Measurements from ENCODE around the gene CPT1A.

DNA sequence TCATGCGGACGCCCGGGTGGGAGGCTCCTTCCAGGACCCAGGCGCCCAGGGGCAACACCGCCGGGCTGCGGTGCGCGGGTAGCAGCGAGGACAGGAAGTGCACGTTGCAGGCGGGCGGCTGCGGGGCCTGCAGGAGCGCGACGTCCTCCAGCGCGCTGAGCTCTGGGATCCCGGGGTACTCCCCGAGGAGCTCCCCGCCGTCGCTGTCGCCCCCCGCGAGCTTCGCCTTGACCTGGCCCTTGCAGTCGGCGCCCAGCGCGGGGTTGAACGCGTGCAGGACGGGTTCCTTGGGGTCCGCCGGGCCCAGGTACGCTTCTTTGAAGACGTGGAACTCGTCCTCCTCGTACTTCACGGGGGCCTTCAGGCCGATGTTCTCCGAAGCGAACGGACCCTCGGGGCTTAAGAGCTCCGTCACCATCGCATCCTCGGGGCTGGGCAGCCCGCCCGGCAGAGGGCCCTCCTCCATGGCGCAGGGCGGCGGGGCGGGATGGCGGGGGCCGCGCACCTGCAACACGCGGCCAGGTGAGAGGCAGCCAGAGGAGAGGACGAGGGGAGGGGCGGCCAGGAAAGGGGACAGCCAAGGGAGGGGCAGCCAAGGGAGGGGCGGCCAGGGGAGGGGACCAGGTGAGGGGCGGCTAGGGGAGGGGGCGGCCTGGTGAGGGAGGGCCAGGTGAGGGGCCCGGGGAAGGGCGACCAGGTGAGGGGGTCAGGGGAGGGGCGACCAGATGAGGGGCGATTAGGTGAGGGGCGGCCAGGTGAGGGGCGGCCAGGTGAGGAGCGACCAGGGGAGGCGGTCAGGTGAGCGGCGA, 91.3 kb downstream of the CPT1A start:
- TF ChIP-seq, protein P1, sequence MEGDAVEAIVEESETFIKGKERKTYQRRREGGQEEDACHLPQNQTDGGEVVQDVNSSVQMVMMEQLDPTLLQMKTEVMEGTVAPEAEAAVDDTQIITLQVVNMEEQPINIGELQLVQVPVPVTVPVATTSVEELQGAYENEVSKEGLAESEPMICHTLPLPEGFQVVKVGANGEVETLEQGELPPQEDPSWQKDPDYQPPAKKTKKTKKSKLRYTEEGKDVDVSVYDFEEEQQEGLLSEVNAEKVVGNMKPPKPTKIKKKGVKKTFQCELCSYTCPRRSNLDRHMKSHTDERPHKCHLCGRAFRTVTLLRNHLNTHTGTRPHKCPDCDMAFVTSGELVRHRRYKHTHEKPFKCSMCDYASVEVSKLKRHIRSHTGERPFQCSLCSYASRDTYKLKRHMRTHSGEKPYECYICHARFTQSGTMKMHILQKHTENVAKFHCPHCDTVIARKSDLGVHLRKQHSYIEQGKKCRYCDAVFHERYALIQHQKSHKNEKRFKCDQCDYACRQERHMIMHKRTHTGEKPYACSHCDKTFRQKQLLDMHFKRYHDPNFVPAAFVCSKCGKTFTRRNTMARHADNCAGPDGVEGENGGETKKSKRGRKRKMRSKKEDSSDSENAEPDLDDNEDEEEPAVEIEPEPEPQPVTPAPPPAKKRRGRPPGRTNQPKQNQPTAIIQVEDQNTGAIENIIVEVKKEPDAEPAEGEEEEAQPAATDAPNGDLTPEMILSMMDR (IDR thresholded peaks at IDR 0.05; ENCODE audit: low read depth, low read length) = no peak
- TF ChIP-seq MYC (IDR thresholded peaks at IDR 0.05; ENCODE audit: low read depth, low read length) = no peak
- TF ChIP-seq, protein P2, sequence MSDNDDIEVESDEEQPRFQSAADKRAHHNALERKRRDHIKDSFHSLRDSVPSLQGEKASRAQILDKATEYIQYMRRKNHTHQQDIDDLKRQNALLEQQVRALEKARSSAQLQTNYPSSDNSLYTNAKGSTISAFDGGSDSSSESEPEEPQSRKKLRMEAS (IDR thresholded peaks at IDR 0.05; ENCODE audit: low read depth, low read length) = no peak
- TF ChIP-seq POLR2A (IDR thresholded peaks at IDR 0.05; ENCODE audit: extremely low read depth, insufficient read length) = no peak
